SK-N-SH treated with all-trans-retinoic acid at 6 μM for 48 hours (cell line): ENCODE measurements around the gene ADRA2C.

Experiments
- ATAC-seq: fragments of 200-7000 bp; cut with Tn5 transposase; 3 replicates; pipeline ENCODE4 v1.9.1; 2020; ENCODE audit warnings: mild to moderate bottlenecking, moderate library complexity
- ARNTL ChIP-seq: fragments of 450-650 bp; formaldehyde crosslinking; IDR thresholded peaks from 2 replicates; pipeline ENCODE4 v1.5.0; 2020; ENCODE audit warnings: low read depth, mild to moderate bottlenecking, moderate library complexity, borderline replicate concordance
- BACH2 ChIP-seq: fragments of 250-450 bp; sonication (Bioruptor Pico); IDR thresholded peaks from 2 replicates; pipeline ENCODE4 v1.9.0; 2021; ENCODE audit warnings: mild to moderate bottlenecking, borderline replicate concordance
- CSDC2 ChIP-seq: fragments of 250-450 bp; sonication (Bioruptor Pico); IDR thresholded peaks from 2 replicates; pipeline ENCODE4 v1.5.0; 2020; ENCODE audit warnings: mild to moderate bottlenecking, moderate library complexity
- ESRRG ChIP-seq: fragments of 250-450 bp; sonication (Bioruptor Pico); IDR thresholded peaks from 2 replicates; pipeline ENCODE4 v1.6.1; 2021; ENCODE audit warnings: mild to moderate bottlenecking
- GLIS3 ChIP-seq: fragments of 250-450 bp; sonication (Bioruptor Pico); IDR thresholded peaks from 2 replicates; pipeline ENCODE4 v1.5.0; 2020; ENCODE audit warnings: mild to moderate bottlenecking, moderate library complexity
- ISL1 ChIP-seq: fragments of 250-450 bp; sonication (Bioruptor Pico); IDR thresholded peaks from 2 replicates; pipeline ENCODE4 v2.1.2; 2022; ENCODE audit warnings: mild to moderate bottlenecking, moderate library complexity
- OSR1 ChIP-seq: fragments of 250-450 bp; sonication (Bioruptor Pico); IDR thresholded peaks from 2 replicates; pipeline ENCODE4 v1.8.0; 2022; ENCODE audit warnings: moderate library complexity, mild to moderate bottlenecking, inconsistent platforms
- PATZ1 ChIP-seq: fragments of 250-450 bp; sonication (Bioruptor Pico); IDR thresholded peaks from 2 replicates; pipeline ENCODE4 v1.8.0; 2020; ENCODE audit warnings: mild to moderate bottlenecking, moderate library complexity, borderline replicate concordance
- POU6F1 ChIP-seq: fragments of 250-450 bp; sonication (Bioruptor Pico); IDR thresholded peaks from 2 replicates; pipeline ENCODE4 v1.8.0; 2021; ENCODE audit warnings: low read depth, mild to moderate bottlenecking, moderate library complexity, borderline replicate concordance
- PPARA ChIP-seq: fragments of 250-450 bp; sonication (Bioruptor Pico); IDR thresholded peaks from 2 replicates; pipeline ENCODE4 v1.5.0; 2020; ENCODE audit warnings: mild to moderate bottlenecking, borderline replicate concordance
- RARB ChIP-seq: fragments of 250-450 bp; sonication (Bioruptor Pico); IDR thresholded peaks from 2 replicates; pipeline ENCODE4 v1.8.0; 2021; ENCODE audit warnings: mild to moderate bottlenecking, moderate library complexity
- SNAI2 ChIP-seq: fragments of 250-450 bp; sonication (Bioruptor Pico); IDR thresholded peaks from 2 replicates; pipeline ENCODE4 v1.5.0; 2020; ENCODE audit warnings: mild to moderate bottlenecking, moderate library complexity
- TCF4 ChIP-seq: fragments of 250-450 bp; sonication (Bioruptor Pico); IDR thresholded peaks from 2 replicates; pipeline ENCODE4 v1.8.0; 2021; ENCODE audit warnings: mild to moderate bottlenecking, moderate library complexity, borderline replicate concordance
- TOX ChIP-seq: fragments of 250-450 bp; sonication (Bioruptor Pico); IDR thresholded peaks from 2 replicates; pipeline ENCODE4 v1.8.0; 2021; ENCODE audit warnings: mild to moderate bottlenecking, moderate library complexity, borderline replicate concordance
- TSHZ2 ChIP-seq: fragments of 250-450 bp; sonication (Bioruptor Pico); IDR thresholded peaks from 2 replicates; pipeline ENCODE4 v1.5.0; 2020; ENCODE audit warnings: mild to moderate bottlenecking, moderate library complexity
- ZC3H10 ChIP-seq: fragments of 250-450 bp; sonication (Bioruptor Pico); IDR thresholded peaks from 2 replicates; pipeline ENCODE4 v1.5.1; 2021; ENCODE audit warnings: mild to moderate bottlenecking, moderate library complexity
- ZFP3 ChIP-seq: fragments of 250-450 bp; sonication (Bioruptor Pico); IDR thresholded peaks from 2 replicates; pipeline ENCODE4 v1.5.0; 2020; ENCODE audit warnings: mild to moderate bottlenecking, moderate library complexity
- ZFP30 ChIP-seq: fragments of 450-650 bp; formaldehyde crosslinking; IDR thresholded peaks from 2 replicates; pipeline ENCODE4 v1.5.0; 2022; ENCODE audit warnings: mild to moderate bottlenecking, moderate library complexity
- ZNF565 ChIP-seq: fragments of 450-650 bp; formaldehyde crosslinking; conservative IDR thresholded peaks from 2 replicates; pipeline ENCODE4 v1.5.0; 2020; ENCODE audit warnings: low read depth, mild to moderate bottlenecking, moderate library complexity
- ZNF70 ChIP-seq: fragments of 450-650 bp; formaldehyde crosslinking; IDR thresholded peaks from 2 replicates; pipeline ENCODE4 v1.5.0; 2020; ENCODE audit warnings: mild to moderate bottlenecking, moderate library complexity
- ZNF8 ChIP-seq: fragments of 450-650 bp; formaldehyde crosslinking; IDR thresholded peaks from 2 replicates; pipeline ENCODE4 v1.5.0; 2020; ENCODE audit warnings: mild to moderate bottlenecking, moderate library complexity
- TF ChIP-seq, protein P1 (sequence below): fragments of 250-450 bp; sonication (Bioruptor Pico); IDR thresholded peaks from 2 replicates; pipeline ENCODE4 v1.5.1; 2020; ENCODE audit warnings: low read depth, mild to moderate bottlenecking, moderate library complexity

The ADRA2C gene

GRCh38 chr4:3762264-3762663 lies 3.9 kb upstream of the ADRA2C start:
- no peak for ATAC-seq

GRCh38 chr4:3762753-3763549 lies 3.2 kb upstream of the ADRA2C start:
- TF ChIP-seq ZNF8 (CRISPR knock-in tag): no peak
- no peak for TF ChIP-seq TCF4 (CRISPR knock-in tag)
- TF ChIP-seq ZNF70 (CRISPR knock-in tag): no peak
- TF ChIP-seq CSDC2: no peak
- no peak for TF ChIP-seq OSR1 (CRISPR knock-in tag)
- no peak for TF ChIP-seq ARNTL (CRISPR knock-in tag)
- TF ChIP-seq SNAI2 (CRISPR knock-in tag): no peak
- no peak for TF ChIP-seq ZC3H10 (CRISPR knock-in tag)
- no peak for TF ChIP-seq ESRRG (CRISPR knock-in tag)
- TF ChIP-seq BACH2 (CRISPR knock-in tag): no peak
- TF ChIP-seq RARB (CRISPR knock-in tag): no peak
- TF ChIP-seq TOX (CRISPR knock-in tag): no peak
- TF ChIP-seq PPARA: no peak
- TF ChIP-seq, all 23 proteins: peak for 0
- ATAC-seq: no peak

More at GRCh38 chr4:3762264-3762663, 3.9 kb upstream of the ADRA2C start:
- no peak for TF ChIP-seq POU6F1 (CRISPR knock-in tag)
- TF ChIP-seq ZFP30 (CRISPR knock-in tag): no peak
- no peak for TF ChIP-seq TOX (CRISPR knock-in tag)
- no peak for TF ChIP-seq ARNTL (CRISPR knock-in tag)
- no peak for TF ChIP-seq PATZ1 (CRISPR knock-in tag)
- TF ChIP-seq ESRRG (CRISPR knock-in tag): no peak
- no peak for TF ChIP-seq CSDC2
- no peak for TF ChIP-seq SNAI2 (CRISPR knock-in tag)
- TF ChIP-seq, protein P1, sequence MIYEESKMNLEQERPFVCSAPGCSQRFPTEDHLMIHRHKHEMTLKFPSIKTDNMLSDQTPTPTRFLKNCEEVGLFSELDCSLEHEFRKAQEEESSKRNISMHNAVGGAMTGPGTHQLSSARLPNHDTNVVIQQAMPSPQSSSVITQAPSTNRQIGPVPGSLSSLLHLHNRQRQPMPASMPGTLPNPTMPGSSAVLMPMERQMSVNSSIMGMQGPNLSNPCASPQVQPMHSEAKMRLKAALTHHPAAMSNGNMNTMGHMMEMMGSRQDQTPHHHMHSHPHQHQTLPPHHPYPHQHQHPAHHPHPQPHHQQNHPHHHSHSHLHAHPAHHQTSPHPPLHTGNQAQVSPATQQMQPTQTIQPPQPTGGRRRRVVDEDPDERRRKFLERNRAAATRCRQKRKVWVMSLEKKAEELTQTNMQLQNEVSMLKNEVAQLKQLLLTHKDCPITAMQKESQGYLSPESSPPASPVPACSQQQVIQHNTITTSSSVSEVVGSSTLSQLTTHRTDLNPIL (CRISPR knock-in tag): no peak
- TF ChIP-seq TSHZ2 (CRISPR knock-in tag): no peak
- no peak for TF ChIP-seq TCF4 (CRISPR knock-in tag)
- no peak for TF ChIP-seq ZFP3 (CRISPR knock-in tag)
- no peak for TF ChIP-seq GLIS3
- no peak for TF ChIP-seq BACH2 (CRISPR knock-in tag)
- TF ChIP-seq PPARA: no peak
- no peak for TF ChIP-seq RARB (CRISPR knock-in tag)
- no peak for TF ChIP-seq ZC3H10 (CRISPR knock-in tag)

GRCh38 chr4:3765271-3766035 lies 732 bp upstream of the ADRA2C start:
- ATAC-seq: peak; percentile 56; the same call in 2 of the 3 replicates
- no peak for TF ChIP-seq ZNF565 (CRISPR knock-in tag)
- TF ChIP-seq ZC3H10 (CRISPR knock-in tag): no peak
- no peak for TF ChIP-seq TCF4 (CRISPR knock-in tag)
- no peak for TF ChIP-seq ISL1 (CRISPR knock-in tag)
- no peak for TF ChIP-seq RARB (CRISPR knock-in tag)
- no peak for TF ChIP-seq PPARA
- TF ChIP-seq ZNF8 (CRISPR knock-in tag): no peak
- no peak for TF ChIP-seq TOX (CRISPR knock-in tag)
- TF ChIP-seq GLIS3: no peak
- TF ChIP-seq, protein P1 (CRISPR knock-in tag): no peak
- TF ChIP-seq OSR1 (CRISPR knock-in tag): no peak
- no peak for TF ChIP-seq SNAI2 (CRISPR knock-in tag)
- TF ChIP-seq PATZ1 (CRISPR knock-in tag): no peak
- no peak for TF ChIP-seq ARNTL (CRISPR knock-in tag)
